ENCODE measurements around the gene JAZF1.

JAZF1 gene

GRCh38 chr7:27971171-27971812, 209.3 kb downstream of the JAZF1 start:
- DNase-seq (ENCODE audit: low spot score) = no peak
- in situ Hi-C loops (cut with MboI; ENCODE audit: low pct_unique_long_range_greater_than_20kb, low sequenced_read_pairs, unreplicated experiment) = no loop called here

GRCh38 chr7:27970350-27970749, 210.2 kb downstream of the JAZF1 start:
- no peak for TF ChIP-seq CTCF (IDR thresholded peaks at IDR 0.05; ENCODE audit: extremely low read depth, insufficient read depth, missing control alignments)
- DNase-seq (ENCODE audit: low spot score) = no peak
- in situ Hi-C loops (cut with MboI; ENCODE audit: low pct_unique_long_range_greater_than_20kb, low sequenced_read_pairs, unreplicated experiment) = no loop called here

More at GRCh38 chr7:27971171-27971812, 209.3 kb downstream of the JAZF1 start:
- no peak for TF ChIP-seq CTCF (IDR thresholded peaks at IDR 0.05; ENCODE audit: extremely low read depth, insufficient read depth, missing control alignments)

- no peak for TF ChIP-seq CTCF (IDR thresholded peaks at IDR 0.05; ENCODE audit: extremely low read depth, insufficient read depth, missing control alignments)
- no peak for DNase-seq (ENCODE audit: low spot score)
Measured at GRCh38 chr7:27969346-27969745, 211.2 kb downstream of the JAZF1 start.

GRCh38 chr7:27967639-27968038, 213.0 kb downstream of the JAZF1 start:
- in situ Hi-C loops (cut with MboI; ENCODE audit: low pct_unique_long_range_greater_than_20kb, low sequenced_read_pairs, unreplicated experiment) = no loop called here
- TF ChIP-seq CTCF (IDR thresholded peaks at IDR 0.05; ENCODE audit: extremely low read depth, insufficient read depth, missing control alignments) = no peak
- DNase-seq (ENCODE audit: low spot score) = no peak

More at GRCh38 chr7:27969346-27969745, 211.2 kb downstream of the JAZF1 start:
- in situ Hi-C loops (cut with MboI; ENCODE audit: low pct_unique_long_range_greater_than_20kb, low sequenced_read_pairs, unreplicated experiment) = no loop called here

- DNase-seq (ENCODE audit: low spot score) = no peak
- in situ Hi-C loops (cut with MboI; ENCODE audit: low pct_unique_long_range_greater_than_20kb, low sequenced_read_pairs, unreplicated experiment) = no loop called here
- no peak for TF ChIP-seq CTCF (IDR thresholded peaks at IDR 0.05; ENCODE audit: extremely low read depth, insufficient read depth, missing control alignments)
Measured at GRCh38 chr7:27966219-27966780, 214.3 kb downstream of the JAZF1 start.

- DNase-seq (ENCODE audit: low spot score) = no peak
- in situ Hi-C loops (cut with MboI; ENCODE audit: low pct_unique_long_range_greater_than_20kb, low sequenced_read_pairs, unreplicated experiment) = no loop called here
- no peak for TF ChIP-seq CTCF (IDR thresholded peaks at IDR 0.05; ENCODE audit: extremely low read depth, insufficient read depth, missing control alignments)
Measured at GRCh38 chr7:27965650-27966049, 214.9 kb downstream of the JAZF1 start.
